HCT116 (cell line): ENCODE results near the gene KMT2C. TPM values are rescaled to one million over a fixed set of nuclear protein-coding genes. Genes with fewer than 3 reads are reported as not detected.

Experiments
- ATAC-seq: fragments of 200-7000 bp; cut with Tn5 transposase; 2 replicates; pipeline ENCODE4 v1.9.1; 2020; ENCODE audit warnings: mild to moderate bottlenecking, moderate library complexity
- BruUV-seq: library from RNA; stranded (reverse); fragments of 400-500 nt; replicated peaks from 2 replicates; lab custom pipeline; 2021; lab: Mats Ljungman, UMichigan
- CTCF ChIA-PET: fragments of 300-600 bp; sonication (Branson Sonifier 250); formaldehyde crosslinking; loops from one replicate; lab custom pipeline; 2021; ENCODE audit warnings: antibody characterized with exemption; lab: Charles Lee
- POLR2A ChIA-PET: fragments of 300-600, 350-600 bp; sonication (Branson Sonifier 250); formaldehyde crosslinking; loops from one replicate; lab custom pipeline; 2021; ENCODE audit warnings: antibody characterized with exemption; lab: Charles Lee
- RAD21 ChIA-PET, 2 experiments: fragments of 300-600 bp; sonication (Branson Sonifier 250); formaldehyde crosslinking; loops; one replicate each; lab custom pipeline; 2023; ENCODE audit warnings: low total read pairs in 2 of 2; ENCODE audit not compliant: uncharacterized antibody in 2 of 2, unreplicated experiment in 2 of 2, low non-redundant PET in 1 of 2; lab: Charles Lee
- DNase-seq: peaks from one replicate; pipeline ENCODE4 v3.0.0-alpha.2; 2010; ENCODE audit warnings: low read depth, low spot score
- H2AFZ ChIP-seq: fragments of 200-600 bp; shearing (Covaris generic), sonication (generic); 2 replicates; pipeline ENCODE4 v1.6.1; 2017; ENCODE audit warnings: low read depth, mixed run types, mixed read lengths, antibody characterized with exemption, low read length; ENCODE audit not compliant: poor library complexity, severe bottlenecking
- H3K27ac ChIP-seq: 2 replicates; pipeline ENCODE4 v1.5.1; 2012; ENCODE audit warnings: low read depth, low read length
- H3K27me3 ChIP-seq: fragments of 200-600 bp; sonication (generic); 2 replicates; pipeline ENCODE4 v1.6.1; 2016; ENCODE audit warnings: mixed run types, low read length, mixed read lengths; ENCODE audit not compliant: insufficient read depth
- H3K36me3 ChIP-seq, 2 experiments: fragments of 200-500 bp in 1 of 2; fragments of 200-600 bp in 1 of 2; sonication (Bioruptor generic) in 1 of 2; sonication (generic) in 1 of 2; 2 replicates each; pipeline versions ENCODE4 v1.5.1 to v1.6.1; 2014 to 2016; ENCODE audit warnings: low read length in 2 of 2, inconsistent platforms in 1 of 2, mixed read lengths in 1 of 2, mixed run types in 1 of 2; ENCODE audit not compliant: insufficient read depth in 2 of 2, control insufficient read depth in 1 of 2
- H3K4me1 ChIP-seq, 2 experiments: fragments of 200-600 bp in 1 of 2; sonication (generic) in 1 of 2; 2 replicates each; pipeline versions ENCODE4 v1.5.1 to v1.6.1; 2012 to 2017; ENCODE audit warnings: low read length in 2 of 2, inconsistent platforms in 1 of 2, mild to moderate bottlenecking in 1 of 2, mixed read lengths in 1 of 2, mixed run types in 1 of 2, moderate library complexity in 1 of 2; ENCODE audit not compliant: insufficient read depth in 2 of 2, control insufficient read depth in 1 of 2
- H3K4me2 ChIP-seq: fragments of 200-600 bp; sonication (generic); 2 replicates; pipeline ENCODE4 v1.6.1; 2017; ENCODE audit warnings: mixed run types, low read length, mixed read lengths
- H3K4me3 ChIP-seq, 2 experiments: fragments of 200-600 bp in 1 of 2; sonication (generic) in 1 of 2; replicated peaks in 1 of 2; 2 replicates each; pipeline ENCODE4 v1.5.1; 2011 to 2016; ENCODE audit warnings: low read length in 2 of 2, control low read depth in 1 of 2, low read depth in 1 of 2, mild to moderate bottlenecking in 1 of 2, mixed read lengths in 1 of 2, mixed run types in 1 of 2
- H3K79me2 ChIP-seq: fragments of 200-600 bp; sonication (generic); 2 replicates; pipeline ENCODE4 v1.6.1; 2017; ENCODE audit warnings: mild to moderate bottlenecking, mixed run types, low read length, moderate library complexity, mixed read lengths; ENCODE audit not compliant: insufficient read depth
- H3K9ac ChIP-seq: fragments of 200-600 bp; sonication (generic); 2 replicates; pipeline ENCODE4 v1.6.1; 2016; ENCODE audit warnings: low read length, mixed read lengths
- H3K9me2 ChIP-seq: fragments of 200-600 bp; sonication (generic), shearing (Covaris generic); 2 replicates; pipeline ENCODE4 v1.6.1; 2017; ENCODE audit warnings: mixed run types, mild to moderate bottlenecking, moderate library complexity; ENCODE audit not compliant: insufficient read depth
- H3K9me3 ChIP-seq, 2 experiments: fragments of 200-500 bp in 1 of 2; fragments of 200-600 bp in 1 of 2; sonication (Bioruptor generic) in 1 of 2; sonication (generic) in 1 of 2; 2 replicates each; pipeline ENCODE4 v1.6.1; 2014 to 2017; ENCODE audit warnings: low read length in 2 of 2, mixed read lengths in 2 of 2, inconsistent platforms in 1 of 2, low read depth in 1 of 2, mild to moderate bottlenecking in 1 of 2, mixed run types in 1 of 2, moderate library complexity in 1 of 2; ENCODE audit not compliant: control insufficient read depth in 1 of 2, insufficient read depth in 1 of 2
- H4K20me1 ChIP-seq: fragments of 200-600 bp; sonication (generic), shearing (Covaris generic); 2 replicates; pipeline ENCODE4 v1.6.1; 2017; ENCODE audit warnings: mixed run types, mild to moderate bottlenecking, moderate library complexity; ENCODE audit not compliant: insufficient read depth
- EGR1 ChIP-seq: IDR thresholded peaks from 2 replicates; pipeline ENCODE4 v1.6.1; 2012; ENCODE audit warnings: low read depth
- FOSL1 ChIP-seq: IDR thresholded peaks from 2 replicates; pipeline ENCODE4 v1.6.1; 2012; ENCODE audit warnings: low read depth
- RAD21 ChIP-seq: IDR thresholded peaks from 2 replicates; pipeline ENCODE4 v1.6.1; 2012; ENCODE audit warnings: low read depth, mild to moderate bottlenecking
- SP1 ChIP-seq: IDR thresholded peaks from 2 replicates; pipeline ENCODE4 v1.6.1; 2012; ENCODE audit warnings: low read depth
- ZFX ChIP-seq: fragments of 450-650 bp; IDR thresholded peaks from 2 replicates; pipeline ENCODE4 v1.6.1; 2017
- intact Hi-C: fragments of 100-400 bp; cut with micrococcal nuclease; formaldehyde crosslinking; loops from 2 replicates; pipeline ENCODE4 v1.10.0; 2022
- total RNA-seq: library from RNA; stranded (reverse); gene quantifications from one replicate; pipeline ENCODE4 v1.2.1, GENCODE V29; 2021; ENCODE audit not compliant: unreplicated experiment
- TF ChIP-seq, protein P1 (sequence below), 3 experiments: fragments of 200-600 bp in 1 of 3; sonication (generic) in 1 of 3; IDR thresholded peaks in 2 of 3; conservative IDR thresholded peaks in 1 of 3; 2 replicates each; pipeline ENCODE4 v1.5.1; 2012 to 2017; ENCODE audit warnings: low read depth in 2 of 3, low read length in 2 of 3, antibody characterized with exemption in 1 of 3, borderline replicate concordance in 1 of 3, control low read depth in 1 of 3, mild to moderate bottlenecking in 1 of 3, mixed read lengths in 1 of 3, mixed run types in 1 of 3, moderate library complexity in 1 of 3; ENCODE audit not compliant: insufficient read depth in 1 of 3

The KMT2C gene
- total RNA-seq, 1 experiment from 2014 or later = 22.9 TPM

DNA sequence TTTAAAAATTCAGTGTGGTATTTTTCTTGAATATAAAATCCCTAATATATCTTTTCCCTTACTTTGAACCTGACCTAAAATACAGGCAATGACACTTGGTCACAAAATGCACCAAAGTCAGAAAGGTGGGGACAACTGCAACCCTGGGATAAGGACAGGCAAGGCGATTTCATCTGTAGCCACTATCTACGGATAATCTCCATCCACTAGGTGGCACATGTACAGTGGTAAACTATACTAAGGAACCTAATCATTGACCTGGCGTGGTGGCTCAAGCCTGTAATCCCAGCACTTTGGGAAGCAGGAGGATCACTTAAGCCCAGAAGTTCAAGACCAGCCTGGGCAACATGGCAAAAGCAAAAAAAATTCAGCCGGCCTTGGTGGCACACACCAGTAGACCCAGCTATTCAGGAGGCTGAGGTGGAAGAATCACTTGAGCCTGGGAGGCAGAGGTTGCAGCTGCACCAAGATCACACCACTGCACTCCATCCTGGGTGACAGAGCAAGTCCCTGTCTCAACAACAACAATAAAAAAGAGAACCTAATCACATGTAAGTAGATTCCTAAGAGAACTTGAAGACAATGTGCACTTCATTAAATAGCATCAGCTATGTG lies 98.9 kb downstream of the KMT2C start:
- Histone ChIP-seq H3K27me3 (no peaks in the 10 kb centered on the region), H3K9ac (no peak overlapping the region), H3K79me2 (peaks cover 33% of the 10 kb centered on the region), H4K20me1 (peaks cover 6% of the 10 kb centered on the region), H2AFZ (no peak overlapping the region), H3K9me3 (no peaks in the 10 kb centered on the region), H3K27ac (no peak overlapping the region), H3K9me2 (no peaks in the 10 kb centered on the region), H3K4me3 (no peak overlapping the region), H3K36me3 (no peaks in the 10 kb centered on the region), H3K4me2 (no peak overlapping the region), H3K4me1 (no peaks in the 10 kb centered on the region)
- intact Hi-C loops = loop anchor here (2.0 kb wide), 1 partner anchor 486 kb away; no protein-coding TSS in a partner anchor
- TF ChIP-seq, protein P1, sequence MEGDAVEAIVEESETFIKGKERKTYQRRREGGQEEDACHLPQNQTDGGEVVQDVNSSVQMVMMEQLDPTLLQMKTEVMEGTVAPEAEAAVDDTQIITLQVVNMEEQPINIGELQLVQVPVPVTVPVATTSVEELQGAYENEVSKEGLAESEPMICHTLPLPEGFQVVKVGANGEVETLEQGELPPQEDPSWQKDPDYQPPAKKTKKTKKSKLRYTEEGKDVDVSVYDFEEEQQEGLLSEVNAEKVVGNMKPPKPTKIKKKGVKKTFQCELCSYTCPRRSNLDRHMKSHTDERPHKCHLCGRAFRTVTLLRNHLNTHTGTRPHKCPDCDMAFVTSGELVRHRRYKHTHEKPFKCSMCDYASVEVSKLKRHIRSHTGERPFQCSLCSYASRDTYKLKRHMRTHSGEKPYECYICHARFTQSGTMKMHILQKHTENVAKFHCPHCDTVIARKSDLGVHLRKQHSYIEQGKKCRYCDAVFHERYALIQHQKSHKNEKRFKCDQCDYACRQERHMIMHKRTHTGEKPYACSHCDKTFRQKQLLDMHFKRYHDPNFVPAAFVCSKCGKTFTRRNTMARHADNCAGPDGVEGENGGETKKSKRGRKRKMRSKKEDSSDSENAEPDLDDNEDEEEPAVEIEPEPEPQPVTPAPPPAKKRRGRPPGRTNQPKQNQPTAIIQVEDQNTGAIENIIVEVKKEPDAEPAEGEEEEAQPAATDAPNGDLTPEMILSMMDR (IDR thresholded peaks at IDR 0.05 in 2 of 3, conservative IDR thresholded peaks at IDR 0.05 in 1 of 3; ENCODE audit: borderline replicate concordance in 1 of 3, insufficient read depth in 1 of 3, low read depth in 2 of 3, low read length in 2 of 3) = peak; percentile 42 to 71 (median 54); a peak in 5 of 6 replicates
- TF ChIP-seq RAD21 (peak; percentile 70), EGR1 (no peak), SP1 (no peak)
- no TSS peak for BruUV-seq
- ChIA-PET RAD21 (interaction anchor here in 1 of 2 experiments (0.8 kb wide), 1 partner anchor 374 kb away, joined by 7 read pairs; no protein-coding TSS in a partner anchor), POLR2A (no interaction called here), CTCF (interaction anchor here (0.8 to 2.0 kb wide), 2 partner anchors 18 to 374 kb away, joined by 3 to 7 read pairs; no protein-coding TSS in a partner anchor)
- DNase-seq = peak; percentile 39
- ATAC-seq = peak; percentile 94

DNA sequence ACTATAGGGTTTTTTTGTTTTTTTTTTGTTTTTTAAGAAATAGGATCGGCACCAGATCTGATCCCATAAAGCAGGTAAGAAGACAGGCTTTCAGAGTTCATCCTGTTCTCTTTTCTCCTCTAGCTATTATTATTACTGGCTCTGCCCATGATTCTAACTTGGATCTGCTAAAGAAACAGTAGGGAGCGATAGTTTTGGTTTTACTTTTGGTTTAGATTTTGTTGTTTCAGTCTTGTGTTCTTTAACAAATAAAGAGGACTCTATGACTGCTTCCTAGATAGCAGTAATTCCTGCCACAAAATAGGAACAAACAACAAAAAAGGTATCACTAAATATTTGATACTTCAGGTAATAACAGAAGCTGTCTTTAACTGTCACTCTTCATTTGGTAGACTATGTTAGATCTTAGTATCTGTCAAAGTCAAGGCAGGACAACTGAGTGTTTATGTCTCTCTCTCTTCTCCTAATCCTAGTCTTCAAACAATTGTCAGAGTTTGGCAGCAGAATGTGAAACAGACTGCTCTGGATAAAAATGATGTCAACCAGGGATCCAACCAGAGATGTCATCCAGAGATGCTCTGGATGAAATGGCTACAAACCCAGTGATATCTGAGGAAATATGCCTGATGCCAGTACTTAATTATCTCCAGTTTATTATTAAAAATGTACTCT lies 99.8 kb downstream of the KMT2C start:
- peaks cover 5% of the 10 kb centered on the region for H4K20me1 ChIP-seq
- no peaks in the 10 kb centered on the region for H3K9me2 ChIP-seq
- H3K79me2 ChIP-seq = peaks cover 31% of the 10 kb centered on the region
- no peaks in the 10 kb centered on the region for H3K9me3 ChIP-seq
- H3K27ac ChIP-seq = no peak overlapping the region
- intact Hi-C loops = loop anchor here (2.0 kb wide), 1 partner anchor 487 kb away; no protein-coding TSS in a partner anchor
- H3K4me2 ChIP-seq = no peak overlapping the region
- POLR2A ChIA-PET = no interaction called here
- no peak for ATAC-seq
- DNase-seq = no peak
- H3K4me1 ChIP-seq = no peaks in the 10 kb centered on the region
- H3K9ac ChIP-seq = no peak overlapping the region
- TF ChIP-seq FOSL1 = no peak
- TF ChIP-seq ZFX = no peak
- no peak for TF ChIP-seq SP1
- no peak for TF ChIP-seq EGR1
- TF ChIP-seq, all 23 proteins: peak for 0
- H2AFZ ChIP-seq = no peak overlapping the region
- H3K27me3 ChIP-seq = no peaks in the 10 kb centered on the region
- no peak overlapping the region for H3K4me3 ChIP-seq
- RAD21 ChIA-PET = no interaction called here
- no peaks in the 10 kb centered on the region for H3K36me3 ChIP-seq
- CTCF ChIA-PET = interaction anchor here (0.8 to 2.0 kb wide), 2 partner anchors 19 to 375 kb away, joined by 3 to 7 read pairs; no protein-coding TSS in a partner anchor
- BruUV-seq = no TSS peak
